ENCODE measurements around the gene ATP1A2. TPM values are rescaled to one million over a fixed set of nuclear protein-coding genes. Genes with fewer than 3 reads are reported as not detected.

ATP1A2 gene
- polyA plus RNA-seq, 1 experiment, result 6.2 TPM

DNA sequence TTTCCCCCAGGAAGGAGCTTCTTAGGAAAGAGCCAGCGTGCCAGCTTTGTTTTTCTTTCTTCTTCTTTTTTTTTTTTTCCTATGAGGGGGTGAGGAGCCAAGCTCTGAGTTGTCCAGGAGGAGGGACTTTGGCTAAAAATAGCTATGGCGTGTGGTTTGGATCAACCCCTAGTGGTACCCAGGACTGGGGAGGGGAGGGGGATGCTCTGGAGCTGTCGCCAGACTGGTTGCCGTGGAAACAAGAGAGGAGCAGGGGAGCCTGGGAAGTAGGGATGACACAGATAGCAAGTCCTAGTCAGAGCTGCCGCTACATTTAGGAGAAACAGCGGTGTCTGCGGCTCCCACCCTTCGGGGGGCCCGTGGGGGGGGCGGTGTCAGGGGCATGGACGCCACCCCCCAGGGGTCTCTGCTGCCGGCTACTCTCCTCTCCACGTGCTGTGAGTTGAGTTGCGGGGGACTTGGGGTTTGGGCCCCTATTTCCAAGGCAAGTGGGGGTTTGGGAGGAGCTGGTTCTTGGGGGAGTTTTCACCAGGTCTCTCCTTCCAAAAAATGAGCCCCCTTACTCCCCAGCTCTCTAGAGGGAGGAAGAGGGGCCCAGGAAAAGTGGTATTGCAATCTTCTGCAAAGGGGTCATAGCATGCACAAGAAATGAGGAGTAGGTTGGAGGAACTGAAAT, 34.2 kb upstream of the ATP1A2 start, which contains the start of gene KCNJ9:
KCNJ9 (plus strand) TSS at position 278 of the 676 bp plus-strand sequence. CDS start 2,493 bp downstream, outside the sequence.
- Histone ChIP-seq H3K4me3 (ENCODE audit: low read depth, low read length) (no peak within 1 kb of the TSS), H3K27ac (ENCODE audit: low read depth, low read length) (no peak within 1 kb of the TSS), H3K27me3 (ENCODE audit: control insufficient read depth, insufficient read depth, low read length) (peaks cover 62% of the 10 kb centered on the region), H3K9me3 (ENCODE audit: control insufficient read depth, insufficient read depth, low read length) (peaks cover 5% of the 10 kb centered on the region; the same call in 1 of the 2 replicates)
- TF ChIP-seq, protein P1, sequence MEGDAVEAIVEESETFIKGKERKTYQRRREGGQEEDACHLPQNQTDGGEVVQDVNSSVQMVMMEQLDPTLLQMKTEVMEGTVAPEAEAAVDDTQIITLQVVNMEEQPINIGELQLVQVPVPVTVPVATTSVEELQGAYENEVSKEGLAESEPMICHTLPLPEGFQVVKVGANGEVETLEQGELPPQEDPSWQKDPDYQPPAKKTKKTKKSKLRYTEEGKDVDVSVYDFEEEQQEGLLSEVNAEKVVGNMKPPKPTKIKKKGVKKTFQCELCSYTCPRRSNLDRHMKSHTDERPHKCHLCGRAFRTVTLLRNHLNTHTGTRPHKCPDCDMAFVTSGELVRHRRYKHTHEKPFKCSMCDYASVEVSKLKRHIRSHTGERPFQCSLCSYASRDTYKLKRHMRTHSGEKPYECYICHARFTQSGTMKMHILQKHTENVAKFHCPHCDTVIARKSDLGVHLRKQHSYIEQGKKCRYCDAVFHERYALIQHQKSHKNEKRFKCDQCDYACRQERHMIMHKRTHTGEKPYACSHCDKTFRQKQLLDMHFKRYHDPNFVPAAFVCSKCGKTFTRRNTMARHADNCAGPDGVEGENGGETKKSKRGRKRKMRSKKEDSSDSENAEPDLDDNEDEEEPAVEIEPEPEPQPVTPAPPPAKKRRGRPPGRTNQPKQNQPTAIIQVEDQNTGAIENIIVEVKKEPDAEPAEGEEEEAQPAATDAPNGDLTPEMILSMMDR (IDR thresholded peaks at IDR 0.05; ENCODE audit: low read depth, low read length), result no peak
- DNase-seq (ENCODE audit: low read depth, low spot score), result no peak
- ChIA-PET CTCF (interaction anchor here (0.6 to 6.7 kb wide), 11 partner anchors 28 to 640 kb away, joined by 3 to 57 read pairs (median 4); no protein-coding TSS in a partner anchor), POLR2A (no interaction called here)

DNA sequence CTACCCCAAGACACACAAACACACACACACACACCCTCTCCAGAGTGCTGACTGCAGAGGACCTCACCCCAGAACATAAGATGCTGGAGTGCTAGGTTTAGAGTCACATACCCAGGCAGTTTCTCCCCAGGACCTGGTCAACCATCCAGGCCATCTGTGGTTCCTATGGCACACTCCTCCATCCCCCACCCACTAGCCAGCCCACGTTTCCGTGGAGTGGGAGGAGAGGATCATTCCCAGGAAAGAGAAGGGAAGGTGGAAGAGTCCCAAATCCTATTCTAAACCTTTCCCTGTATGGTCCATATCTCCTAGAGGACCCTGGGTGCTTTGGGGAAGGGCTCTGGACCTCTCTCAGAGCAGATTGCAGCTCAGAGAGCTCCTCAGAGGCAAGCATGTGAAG, 33.1 kb upstream of the ATP1A2 start:
- ChIA-PET POLR2A (no interaction called here), CTCF (interaction anchor here (0.6 to 6.7 kb wide), 9 partner anchors 16 to 504 kb away, joined by 3 to 57 read pairs (median 4); partner anchors contain the start of gene DUSP23)
- TF ChIP-seq, protein P1 (IDR thresholded peaks at IDR 0.05; ENCODE audit: low read depth, low read length), result no peak
- DNase-seq (ENCODE audit: low read depth, low spot score), result no peak
- peaks cover 57% of the 10 kb centered on the region for H3K27me3 ChIP-seq (ENCODE audit: control insufficient read depth, insufficient read depth, low read length)
- peaks cover 5% of the 10 kb centered on the region; the same call in 1 of the 2 replicates for H3K9me3 ChIP-seq (ENCODE audit: control insufficient read depth, insufficient read depth, low read length)
- H3K4me3 ChIP-seq (ENCODE audit: low read depth, low read length), result no peak overlapping the region
- H3K27ac ChIP-seq (ENCODE audit: low read depth, low read length), result no peak overlapping the region

DNA sequence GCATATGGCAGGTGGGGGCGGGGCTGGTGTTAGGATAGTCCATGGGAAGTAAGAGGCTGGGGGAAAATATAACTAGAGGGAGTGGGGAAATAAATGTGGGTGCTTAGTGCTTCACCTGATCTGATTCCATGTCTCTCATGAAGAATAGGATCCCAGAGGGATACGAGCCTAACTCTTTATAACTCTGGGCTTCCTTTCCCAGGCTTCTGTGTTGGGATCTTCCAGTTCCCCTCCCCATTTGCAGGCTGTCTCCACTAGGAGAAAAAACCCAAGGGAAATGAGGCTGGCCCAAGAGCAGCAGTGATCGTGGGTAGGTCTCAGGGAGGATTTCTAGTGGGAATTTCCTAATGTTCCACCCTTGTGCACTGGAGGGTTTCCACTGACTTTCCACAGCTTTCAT, 32.6 kb upstream of the ATP1A2 start:
- POLR2A ChIA-PET, result no interaction called here
- Histone ChIP-seq H3K27ac (ENCODE audit: low read depth, low read length) (no peak overlapping the region), H3K4me3 (ENCODE audit: low read depth, low read length) (no peak overlapping the region), H3K9me3 (ENCODE audit: control insufficient read depth, insufficient read depth, low read length) (peaks cover 5% of the 10 kb centered on the region; the same call in 1 of the 2 replicates), H3K27me3 (ENCODE audit: control insufficient read depth, insufficient read depth, low read length) (peaks cover 55% of the 10 kb centered on the region)
- DNase-seq (ENCODE audit: low read depth, low spot score), result no peak
- CTCF ChIA-PET, result interaction anchor here (0.6 to 6.7 kb wide), 6 partner anchors 15 to 302 kb away, joined by 3 to 57 read pairs (median 4); partner anchors contain the start of gene DUSP23
- TF ChIP-seq, protein P1 (IDR thresholded peaks at IDR 0.05; ENCODE audit: low read depth, low read length), result no peak

GRCh38 chr1:160083968-160084770, 31.4 kb upstream of the ATP1A2 start:
- TF ChIP-seq, protein P1 (IDR thresholded peaks at IDR 0.05; ENCODE audit: low read depth, low read length), result peak; percentile 55

More at GRCh38 chr1:160083968-160084770, 31.4 kb upstream of the ATP1A2 start:
- POLR2A ChIA-PET, result no interaction called here
- Histone ChIP-seq H3K27me3 (ENCODE audit: control insufficient read depth, insufficient read depth, low read length) (peaks cover 53% of the 10 kb centered on the region), H3K27ac (ENCODE audit: low read depth, low read length) (no peak overlapping the region), H3K9me3 (ENCODE audit: control insufficient read depth, insufficient read depth, low read length) (peaks cover 5% of the 10 kb centered on the region; the same call in 1 of the 2 replicates), H3K4me3 (ENCODE audit: low read depth, low read length) (peak overlapping the region; percentile 38)
- DNase-seq (ENCODE audit: low read depth, low spot score), result no peak
- CTCF ChIA-PET, result interaction anchor here (1.0 to 6.8 kb wide), 19 partner anchors 7 to 295 kb away, joined by 3 to 73 read pairs (median 10); no protein-coding TSS in a partner anchor
